Upper lobe of left lung (tissue), 6 donors: ENCODE measurements around the gene UBL5. TPM values are rescaled to one million over a fixed set of nuclear protein-coding genes. Genes with fewer than 3 reads are reported as not detected.

Experiments used
- ATAC-seq, 2 donors: fragments of 200-7000 bp; cut with Tn5 transposase; one replicate each; pipeline ENCODE4 v1.9.1; 2022; ENCODE audit warnings: mild to moderate bottlenecking in 2 of 2, moderate library complexity in 2 of 2; ENCODE audit not compliant: low FRiP score in 2 of 2
- DNase-seq, 2 donors: peaks; one replicate each; pipeline ENCODE4 v3.0.0-alpha.2; 2019 to 2020
- H3K27ac ChIP-seq, 4 donors: fragments of 200-600 bp; sonication (generic); one replicate each; pipeline ENCODE4 v1.5.1; 2016 to 2019
- H3K27me3 ChIP-seq, 4 donors: fragments of 200-600 bp; sonication (generic); one replicate each; pipeline ENCODE4 v1.5.1; 2017 to 2019
- H3K36me3 ChIP-seq, 4 donors: fragments of 200-600 bp; sonication (generic); one replicate each; pipeline ENCODE4 v1.5.1; 2016 to 2019
- H3K4me1 ChIP-seq, 4 donors: fragments of 200-600 bp; sonication (generic); one replicate each; pipeline ENCODE4 v1.5.1; 2018 to 2019
- H3K4me3 ChIP-seq, 4 donors: fragments of 200-600 bp; sonication (generic); one replicate each; pipeline ENCODE4 v1.5.1; 2017 to 2019; ENCODE audit warnings: mild to moderate bottlenecking in 2 of 4, moderate library complexity in 1 of 4
- H3K9me3 ChIP-seq, 4 donors: fragments of 200-600 bp; sonication (generic); one replicate each; pipeline ENCODE4 v1.5.1; 2018 to 2019
- CTCF ChIP-seq, 6 experiments: fragments of 450-650 bp in 4 of 6; fragments of 200-600 bp in 2 of 6; sonication (generic) in 2 of 6; IDR thresholded peaks; one replicate each; pipeline ENCODE4 v1.5.1; 2016 to 2019; ENCODE audit warnings: antibody characterized with exemption in 6 of 6
- EP300 ChIP-seq, 4 donors: sonication (generic); formaldehyde crosslinking; IDR thresholded peaks; one replicate each; pipeline ENCODE4 v1.5.1; 2017; ENCODE audit warnings: antibody characterized with exemption in 4 of 4, control low read depth in 2 of 4
- POLR2A ChIP-seq, 4 donors: fragments of 450-650 bp; IDR thresholded peaks; one replicate each; pipeline ENCODE4 v1.5.1; 2016 to 2017; ENCODE audit warnings: antibody characterized with exemption in 4 of 4, mild to moderate bottlenecking in 2 of 4
- POLR2AphosphoS5 ChIP-seq, 2 donors: sonication (generic); formaldehyde crosslinking; IDR thresholded peaks; one replicate each; pipeline ENCODE4 v1.5.1; 2017; ENCODE audit warnings: antibody characterized with exemption in 2 of 2
- WGBS, 2 donors: methylation state at CpG; one replicate each; pipeline ENCODE4 v1.1.5; 2017 to 2018; 5-methylcytosine and 5-hydroxymethylcytosine counted together
- total RNA-seq, 6 donors: library from RNA; depleted of rRNA in 4 of 6; stranded (reverse); fragments of >200 nt in 4 of 6; gene quantifications; one replicate each; pipeline versions ENCODE4 v1.1.0 to v1.2.1, GENCODE V29; 2016 to 2021
- donor health status: DM: no; HTN: no; CAD: no; lungs with moderate emphysema.
- donor health status: DM: no; HTN: yes; CAD: no; lungs with severe emphysema.

Gene UBL5
- total RNA-seq, 6 donors from 2014 or later: 61.8 to 405 (median 255) TPM

GRCh38 chr19:9792206-9793070 is 35.3 kb upstream of the UBL5 start:
- Histone ChIP-seq H3K4me1 (peaks cover 4 to 15% (median 6%) of the 10 kb centered on the region in 4 donors), H3K9me3 (no peaks in the 10 kb centered on the region), H3K27me3 (no peaks in the 10 kb centered on the region), H3K4me3 (peak overlapping the region; percentile 61 to 94 (median 72)), H3K27ac (peak overlapping the region; percentile 85 to 98 (median 92)), H3K36me3 (no peaks in the 10 kb centered on the region)
- 1 to 4% methylated on average over 21 to 33 of the region's 70 CpGs for whole genome bisulfite sequencing, 2 donors
- ATAC-seq: peak; percentile 88 to 92
- peak; percentile 92 to 96 for DNase-seq
- TF ChIP-seq CTCF (IDR thresholded peaks at IDR 0.05) (peak in 2 of 6 experiments; percentile 20 to 26), POLR2AphosphoS5 (IDR thresholded peaks at IDR 0.05) (peak in 1 of 2 donors; percentile 42), POLR2A (IDR thresholded peaks at IDR 0.05) (no peak), EP300 (IDR thresholded peaks at IDR 0.05) (no peak)

GRCh38 chr19:9793071-9793591 is 34.6 kb upstream of the UBL5 start:
- Histone ChIP-seq H3K4me3 (peak overlapping the region; percentile 61 to 94 (median 72)), H3K36me3 (no peaks in the 10 kb centered on the region), H3K27ac (peak overlapping the region; percentile 85 to 98 (median 92)), H3K9me3 (no peaks in the 10 kb centered on the region), H3K4me1 (peaks cover 4 to 15% (median 6%) of the 10 kb centered on the region in 4 donors), H3K27me3 (no peaks in the 10 kb centered on the region)
- ATAC-seq: peak; percentile 47 to 63
- TF ChIP-seq POLR2A (IDR thresholded peaks at IDR 0.05) (peak in 1 of 4 donors; percentile 18), CTCF (IDR thresholded peaks at IDR 0.05) (peak in 1 of 6 experiments; percentile 2), POLR2AphosphoS5 (IDR thresholded peaks at IDR 0.05) (no peak)
- WGBS, 2 donors: 34 to 35% methylated on average over 18 to 20 of the region's 36 CpGs
- DNase-seq: peak; percentile 49 to 93

GRCh38 chr19:9796113-9796773 is 31.5 kb upstream of the UBL5 start:
- DNase-seq (peak in 1 of 2 donors; percentile 85), ATAC-seq (peak; percentile 32 to 59)
- Histone ChIP-seq H3K36me3 (no peaks in the 10 kb centered on the region), H3K4me1 (peaks cover 3 to 12% (median 4%) of the 10 kb centered on the region in 4 donors), H3K27me3 (no peaks in the 10 kb centered on the region), H3K27ac (no peak overlapping the region), H3K9me3 (no peaks in the 10 kb centered on the region), H3K4me3 (no peak overlapping the region)
- TF ChIP-seq POLR2A (IDR thresholded peaks at IDR 0.05) (no peak), EP300 (IDR thresholded peaks at IDR 0.05) (no peak), CTCF (IDR thresholded peaks at IDR 0.05) (peak; percentile 67 to 92 (median 74)), POLR2AphosphoS5 (IDR thresholded peaks at IDR 0.05) (no peak)
- WGBS, 2 donors: 47 to 54% methylated on average over 6 of the region's 6 CpGs

DNA sequence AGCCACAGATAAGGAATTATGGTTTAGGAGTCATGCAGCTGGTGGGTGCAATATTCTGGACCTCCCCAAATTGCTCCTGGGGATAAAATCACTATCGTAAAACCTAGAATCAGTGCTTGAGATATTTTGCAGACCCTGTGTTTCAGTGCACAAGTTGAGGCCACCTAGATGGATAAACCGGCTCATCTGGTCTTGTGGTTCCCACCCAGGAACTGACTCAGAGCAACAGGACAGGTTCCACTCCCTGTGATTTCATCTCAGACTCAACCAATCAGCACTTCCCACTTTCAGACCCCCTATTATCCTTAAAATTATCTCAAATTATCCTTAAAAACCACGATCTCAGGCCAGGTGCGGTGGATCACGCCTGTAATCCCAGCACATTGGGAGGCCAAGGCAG is 29.8 kb upstream of the UBL5 start:
- ATAC-seq: no peak
- Histone ChIP-seq H3K36me3 (no peaks in the 10 kb centered on the region), H3K4me1 (peaks cover 0 to 10% (median 2%) of the 10 kb centered on the region in 4 donors), H3K4me3 (no peak overlapping the region), H3K27ac (no peak overlapping the region), H3K27me3 (no peaks in the 10 kb centered on the region), H3K9me3 (no peaks in the 10 kb centered on the region)
- TF ChIP-seq POLR2A (IDR thresholded peaks at IDR 0.05): no peak
- TF ChIP-seq POLR2AphosphoS5 (IDR thresholded peaks at IDR 0.05): no peak
- TF ChIP-seq EP300 (IDR thresholded peaks at IDR 0.05): no peak
- no peak for TF ChIP-seq CTCF (IDR thresholded peaks at IDR 0.05)
- 86 to 98% methylated on average over 5 of the region's 5 CpGs for WGBS, 2 donors
- no peak for DNase-seq
